Adipose tissue (tissue), 3 donors: ENCODE results near the gene PIEZO2. TPM values are rescaled to one million over a fixed set of nuclear protein-coding genes. Genes with fewer than 3 reads are reported as not detected.

ENCODE experiments used
- H3K27ac ChIP-seq: one replicate; pipeline ENCODE4 v1.5.1; 2013; ENCODE audit warnings: low read depth, low read length
- WGBS, 3 donors: extraction: QIAGEN DNeasy Blood & Tissue Kit; methylation state at CpG; one replicate each; pipeline ENCODE4 v1.1.7; 2013; 5-methylcytosine and 5-hydroxymethylcytosine counted together
- polyA plus RNA-seq, 3 donors: library from polyadenylated mRNA; stranded (reverse); fragments of 200-250 nt; gene quantifications; one replicate each; pipeline ENCODE4 v1.2.3, GENCODE V29; 2013
- donor health status: healthy with polysubstance abuse.
- donor health status: Bipolar disorder and iron deficiency.
- donor health status: healthy.

Gene PIEZO2
- polyA plus RNA-seq, 3 donors = 0.72 to 1.3 (median 0.91) TPM

DNA sequence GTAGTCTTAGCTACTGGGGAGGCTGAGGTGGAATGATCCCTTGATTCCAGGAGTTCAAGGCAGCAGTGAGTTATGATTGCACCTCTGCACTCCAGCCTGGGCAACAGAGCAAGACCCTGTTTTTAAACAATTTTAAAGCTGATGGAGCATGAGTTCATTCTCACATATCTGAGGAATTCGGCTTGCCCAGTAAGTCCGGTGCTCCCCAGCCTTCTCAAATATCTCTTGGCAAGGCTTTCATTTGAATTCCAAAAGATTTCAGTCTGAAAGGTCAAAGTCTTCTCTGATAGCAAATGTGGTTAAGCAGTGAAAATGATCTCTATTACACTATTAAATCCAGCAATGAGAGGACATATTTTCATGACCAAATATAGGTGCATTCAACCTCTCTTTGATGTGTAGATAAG, 27.9 kb downstream of the PIEZO2 start:
- WGBS, 3 donors = 12 to 54% (median 50%) methylated on average over 2 of the region's 2 CpGs
- H3K27ac ChIP-seq = no peak overlapping the region

DNA sequence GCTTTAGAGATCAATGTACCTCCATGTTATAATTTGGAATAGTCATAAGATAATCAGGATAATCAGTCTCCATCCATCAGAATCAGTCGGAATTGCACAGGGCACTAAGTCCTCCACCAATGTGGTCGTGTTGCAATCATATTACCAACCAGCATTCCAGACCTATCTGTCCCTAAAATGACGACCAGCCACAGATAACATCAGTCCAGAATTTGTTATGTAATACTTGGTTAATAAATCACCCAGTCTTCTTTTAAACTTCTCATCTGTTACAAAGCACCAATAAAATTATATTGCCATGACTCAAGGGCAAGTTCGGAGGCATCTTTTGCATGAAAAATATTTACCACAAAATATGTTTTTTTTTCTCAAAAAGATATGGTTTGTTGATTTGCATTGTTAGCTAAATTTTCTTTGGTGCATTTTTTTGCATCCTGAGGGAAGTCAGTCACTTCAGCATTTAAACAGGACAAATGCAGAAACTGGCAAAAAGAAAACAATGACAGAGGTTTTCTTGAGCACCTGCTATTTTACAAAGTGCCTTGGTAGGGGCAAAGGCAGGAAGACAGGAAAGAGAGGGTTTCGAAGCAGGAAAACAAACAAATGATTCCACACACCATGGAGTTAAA, 29.3 kb downstream of the PIEZO2 start:
- 40 to 49% (median 44%) methylated on average over 5 of the region's 5 CpGs for WGBS, 3 donors
- no peak overlapping the region for H3K27ac ChIP-seq

DNA sequence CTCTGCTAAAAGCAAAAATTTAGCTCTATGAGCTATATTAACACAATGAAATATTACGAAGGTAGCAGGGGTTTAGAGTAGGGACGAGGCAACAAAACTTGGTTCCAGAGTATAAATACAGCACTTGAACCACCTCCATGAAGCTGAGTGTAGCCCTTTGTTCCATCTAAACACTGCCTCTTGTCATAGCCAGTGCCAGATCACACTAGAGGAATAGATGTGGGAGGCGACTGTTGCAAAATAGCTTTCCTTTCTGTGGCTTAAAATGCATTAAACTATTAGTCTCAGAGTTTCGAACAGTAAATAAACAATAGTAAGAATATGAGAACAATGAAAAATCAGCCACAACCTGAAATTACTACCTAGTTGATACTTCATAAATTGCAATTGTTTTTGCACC, 29.8 kb downstream of the PIEZO2 start:
- no peak overlapping the region for H3K27ac ChIP-seq
- 60 to 69% (median 68%) methylated on average over 4 of the region's 4 CpGs for WGBS, 3 donors

DNA sequence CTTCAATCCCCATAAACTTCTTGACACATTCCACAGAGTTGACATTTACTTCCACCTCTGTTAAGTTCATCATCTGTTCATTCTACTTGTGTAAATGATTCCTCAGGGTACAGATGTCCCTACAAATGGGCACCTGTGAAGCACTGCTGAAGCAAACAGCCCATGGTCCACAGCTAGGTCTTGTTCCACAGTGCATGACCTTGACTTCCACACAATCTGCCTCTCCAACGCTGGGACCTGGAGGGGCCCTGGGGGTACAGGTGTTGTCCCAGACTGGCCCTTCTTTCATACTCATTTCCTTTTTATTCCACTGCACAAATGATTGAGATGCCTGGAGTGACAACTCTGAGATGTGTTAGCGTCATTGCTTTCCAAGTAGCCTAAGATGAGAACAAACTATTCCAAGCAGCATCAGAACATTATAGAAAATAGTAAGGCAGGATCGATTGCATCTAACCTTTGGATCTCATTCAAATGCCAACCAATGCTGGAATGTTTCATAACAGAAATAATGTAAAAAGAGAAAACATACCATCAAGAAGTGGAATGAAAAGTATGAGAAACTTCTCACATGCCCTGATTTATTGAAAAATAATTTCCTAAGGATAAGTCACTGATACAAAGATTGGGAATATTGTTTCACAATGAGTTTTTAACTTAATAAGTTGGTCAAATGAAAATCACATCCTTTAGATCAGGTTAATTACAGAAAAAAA, 31.2 kb downstream of the PIEZO2 start:
- WGBS, 3 donors = 44 to 80% (median 74%) methylated on average over 3 of the region's 3 CpGs
- H3K27ac ChIP-seq = no peak overlapping the region

DNA sequence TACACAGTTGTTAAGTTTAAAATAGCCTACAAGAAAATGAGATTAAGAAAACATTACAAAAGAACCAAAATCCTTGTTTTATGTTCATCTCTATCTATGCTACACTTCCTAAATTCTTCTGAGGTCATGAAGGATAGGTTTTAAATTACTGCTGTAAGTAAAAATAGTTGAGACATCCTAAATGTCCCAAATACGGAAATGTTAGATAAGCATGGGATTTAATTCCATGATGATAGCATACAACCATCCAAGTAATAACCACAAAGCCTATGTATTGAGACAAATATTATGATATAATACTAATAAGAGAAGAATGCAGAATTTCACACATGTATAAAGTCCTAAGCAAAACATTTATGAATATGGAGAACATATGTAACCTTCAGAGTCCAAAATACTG, 34.1 kb downstream of the PIEZO2 start:
- WGBS, 3 donors = 69 to 79% (median 73%) methylated on average over 1 of the region's 1 CpG
- H3K27ac ChIP-seq = no peak overlapping the region

DNA sequence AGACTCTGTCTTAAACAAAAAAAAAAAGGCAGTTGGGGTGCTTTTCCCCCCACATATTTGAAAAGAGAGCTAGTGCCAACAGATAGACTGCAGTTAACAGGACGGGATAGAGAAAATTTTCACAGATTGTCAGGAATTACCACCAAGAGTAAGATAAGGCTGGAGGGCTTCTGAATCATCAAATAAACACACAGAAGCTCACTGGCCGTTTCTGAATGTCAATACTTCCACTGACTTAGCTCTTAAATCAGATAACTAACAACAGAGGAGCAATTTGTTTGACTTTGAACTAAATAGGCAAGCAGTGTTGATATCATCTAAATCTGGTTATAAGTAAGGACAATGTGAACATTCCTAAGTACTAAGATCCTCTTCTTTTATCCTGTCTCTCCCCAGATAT, 34.7 kb downstream of the PIEZO2 start:
- 35 to 73% (median 69%) methylated on average over 2 of the region's 2 CpGs for WGBS, 3 donors
- no peak overlapping the region for H3K27ac ChIP-seq

DNA sequence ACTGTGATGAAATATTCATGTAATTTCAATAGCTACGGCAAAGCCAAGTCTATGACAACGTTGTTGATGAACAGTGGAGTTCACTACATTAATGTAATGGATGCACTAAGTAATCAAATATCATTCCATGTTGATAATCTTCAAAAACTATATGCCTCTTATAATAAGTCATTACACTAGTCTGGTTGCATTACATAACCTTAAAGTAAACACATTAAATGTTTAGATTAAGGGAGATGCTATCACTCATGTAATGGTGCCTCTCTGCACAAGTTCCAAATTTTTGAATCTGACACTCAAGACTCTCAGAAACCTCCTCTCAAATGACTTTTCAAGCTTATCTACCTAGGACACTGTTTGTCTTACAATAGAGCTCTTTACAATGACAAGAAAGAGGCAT, 35.4 kb downstream of the PIEZO2 start:
- WGBS, 3 donors = 80 to 84% (median 80%) methylated on average over 2 of the region's 2 CpGs
- H3K27ac ChIP-seq = no peak overlapping the region

DNA sequence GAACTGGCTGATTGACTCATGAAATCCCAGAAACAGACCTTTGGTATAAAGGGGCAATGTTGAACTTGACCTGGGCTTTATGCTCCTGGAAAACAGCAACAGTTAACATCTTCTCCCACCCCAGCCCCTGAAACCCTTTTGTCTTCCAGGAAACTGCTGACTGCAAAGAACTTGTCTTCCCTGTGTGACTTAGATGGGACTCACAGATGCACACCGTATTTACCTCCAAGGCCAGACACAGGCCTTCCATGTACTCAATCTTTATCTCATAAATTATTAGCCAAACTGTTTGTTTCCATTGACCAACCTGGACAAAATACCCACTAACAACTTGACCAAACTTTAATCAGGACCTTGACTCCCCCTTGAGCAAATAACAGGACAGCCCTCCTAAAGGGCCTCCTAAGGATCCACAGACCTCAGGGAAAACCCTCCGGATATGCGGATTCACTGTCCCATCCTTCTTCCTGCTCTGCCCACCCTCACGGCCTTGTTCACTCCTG, 36.3 kb downstream of the PIEZO2 start:
- no peak overlapping the region for H3K27ac ChIP-seq
- 61 to 94% (median 94%) methylated on average over 4 of the region's 4 CpGs for WGBS, 3 donors

DNA sequence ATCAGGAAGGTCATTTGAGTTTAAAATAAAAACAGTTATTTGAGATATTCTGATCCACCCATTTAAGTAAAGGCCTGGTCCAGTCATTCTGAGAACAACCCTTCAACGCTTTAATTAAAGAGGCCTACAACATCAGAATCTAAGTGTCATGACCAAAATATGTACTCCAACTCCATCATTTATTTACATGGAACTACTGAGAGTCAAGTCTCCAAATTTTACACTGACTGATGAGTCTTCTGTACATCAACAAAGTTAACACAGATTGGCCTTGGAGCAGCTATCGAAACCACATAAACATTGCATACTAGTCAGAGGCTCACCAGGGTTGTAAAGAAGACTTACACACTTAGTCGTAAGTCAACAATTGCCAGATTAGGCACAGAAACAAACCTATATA, 37.1 kb downstream of the PIEZO2 start:
- no peak overlapping the region for H3K27ac ChIP-seq
- WGBS, 3 donors = 94 to 97% (median 94%) methylated on average over 3 of the region's 3 CpGs

DNA sequence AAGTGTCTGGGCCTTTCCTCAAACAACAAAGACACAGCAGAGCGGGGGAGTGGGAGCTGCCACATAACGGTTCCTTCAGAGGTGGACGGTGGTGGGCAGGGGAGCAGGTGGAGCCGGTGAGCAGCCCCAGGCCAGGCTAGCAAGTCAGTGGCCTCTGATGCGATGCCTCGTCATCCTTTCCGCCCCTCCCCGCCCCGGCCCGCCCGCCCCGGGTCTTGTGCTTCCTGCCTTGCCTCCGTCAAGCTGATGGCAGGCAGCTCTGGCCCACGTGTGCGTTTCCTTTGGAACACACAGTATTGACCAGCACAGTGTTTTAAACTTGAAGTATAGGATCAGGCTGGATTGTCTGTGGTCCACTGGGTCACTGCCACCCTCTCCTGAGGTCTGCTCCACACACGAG, 38.9 kb downstream of the PIEZO2 start:
- 72 to 83% (median 78%) methylated on average over 16 of the region's 16 CpGs for WGBS, 3 donors
- H3K27ac ChIP-seq = no peak overlapping the region

DNA sequence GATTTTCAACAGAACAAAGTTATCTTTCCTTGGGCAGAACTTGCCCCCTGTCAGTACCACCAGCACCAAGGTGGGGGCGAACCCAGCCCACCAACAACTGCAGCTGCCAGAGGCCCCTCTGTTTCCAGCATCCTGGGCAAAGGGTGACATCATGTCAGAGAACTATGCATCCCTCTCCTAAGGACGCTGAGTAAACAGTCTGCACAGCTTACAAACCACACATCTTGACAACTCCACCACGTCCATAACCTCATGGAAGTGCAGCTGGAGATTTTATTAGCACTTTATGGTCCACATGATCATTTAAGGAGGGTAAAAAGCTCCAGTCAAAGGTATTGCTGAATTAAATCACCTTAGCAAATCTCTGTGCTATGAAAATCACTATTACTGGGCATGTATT, 40.4 kb downstream of the PIEZO2 start:
- 38 to 55% (median 43%) methylated on average over 3 of the region's 3 CpGs for WGBS, 3 donors
- H3K27ac ChIP-seq = no peak overlapping the region

DNA sequence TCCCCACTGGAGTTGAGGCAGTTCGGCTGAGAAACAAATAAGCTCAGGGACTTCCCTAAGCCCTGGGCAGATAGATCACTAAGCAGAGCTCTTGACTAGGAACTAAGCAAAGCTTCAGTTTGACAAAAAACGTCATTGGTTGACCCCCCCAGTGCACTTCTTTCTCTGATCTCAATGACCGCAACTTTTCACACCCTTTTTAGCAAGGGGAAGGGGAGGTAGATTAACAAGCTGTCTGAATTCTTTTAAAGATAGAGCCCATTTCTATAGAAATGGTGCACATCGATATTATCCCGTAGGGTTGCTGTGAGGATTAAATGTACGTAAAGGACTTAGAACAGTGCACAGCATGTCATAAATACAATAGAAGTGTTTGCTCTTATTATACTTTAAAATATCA, 42.5 kb downstream of the PIEZO2 start:
- H3K27ac ChIP-seq = no peak overlapping the region
- WGBS, 3 donors = 48 to 87% (median 84%) methylated on average over 6 of the region's 6 CpGs

DNA sequence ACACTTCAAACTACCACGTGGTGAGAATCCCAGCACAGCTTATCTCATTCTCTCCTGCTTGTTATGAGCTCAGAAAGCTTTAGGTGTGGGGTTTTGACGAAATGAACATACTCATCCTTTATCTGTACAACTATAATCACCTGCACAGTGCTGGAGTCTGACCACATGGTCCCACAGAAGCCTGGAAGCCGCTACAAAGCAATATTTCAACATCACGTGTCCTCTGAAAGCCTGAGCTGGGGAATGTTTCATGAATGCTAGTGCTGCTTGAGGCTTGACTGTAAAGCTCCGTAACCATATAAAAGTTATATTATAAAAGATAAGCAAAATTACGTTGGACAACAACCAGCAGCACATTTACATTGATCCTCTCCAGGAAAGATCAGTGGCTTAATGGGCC, 43.9 kb downstream of the PIEZO2 start:
- H3K27ac ChIP-seq = no peak overlapping the region
- WGBS, 3 donors = 59 to 77% (median 76%) methylated on average over 6 of the region's 6 CpGs

DNA sequence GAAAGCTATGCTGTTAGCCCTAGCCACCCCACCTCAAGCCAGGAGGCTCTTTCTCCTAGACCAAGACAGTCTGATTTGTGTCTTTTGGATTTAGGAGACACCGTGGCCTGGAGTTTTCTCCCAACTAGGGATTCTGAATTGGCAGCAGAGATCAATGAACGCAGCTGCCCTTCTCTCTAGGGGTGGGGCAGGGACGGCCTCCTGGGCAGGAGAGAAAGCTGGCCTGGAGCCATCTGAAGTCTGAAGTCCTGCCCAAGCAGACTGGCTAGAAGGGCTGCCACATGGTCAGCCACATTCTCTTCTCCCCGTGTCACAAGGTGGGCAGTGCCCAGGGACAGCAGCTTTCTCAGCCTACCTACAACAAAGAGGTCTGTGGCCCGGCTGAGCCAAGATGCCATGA, 45.1 kb downstream of the PIEZO2 start:
- WGBS, 3 donors = 55 to 86% (median 80%) methylated on average over 5 of the region's 5 CpGs

DNA sequence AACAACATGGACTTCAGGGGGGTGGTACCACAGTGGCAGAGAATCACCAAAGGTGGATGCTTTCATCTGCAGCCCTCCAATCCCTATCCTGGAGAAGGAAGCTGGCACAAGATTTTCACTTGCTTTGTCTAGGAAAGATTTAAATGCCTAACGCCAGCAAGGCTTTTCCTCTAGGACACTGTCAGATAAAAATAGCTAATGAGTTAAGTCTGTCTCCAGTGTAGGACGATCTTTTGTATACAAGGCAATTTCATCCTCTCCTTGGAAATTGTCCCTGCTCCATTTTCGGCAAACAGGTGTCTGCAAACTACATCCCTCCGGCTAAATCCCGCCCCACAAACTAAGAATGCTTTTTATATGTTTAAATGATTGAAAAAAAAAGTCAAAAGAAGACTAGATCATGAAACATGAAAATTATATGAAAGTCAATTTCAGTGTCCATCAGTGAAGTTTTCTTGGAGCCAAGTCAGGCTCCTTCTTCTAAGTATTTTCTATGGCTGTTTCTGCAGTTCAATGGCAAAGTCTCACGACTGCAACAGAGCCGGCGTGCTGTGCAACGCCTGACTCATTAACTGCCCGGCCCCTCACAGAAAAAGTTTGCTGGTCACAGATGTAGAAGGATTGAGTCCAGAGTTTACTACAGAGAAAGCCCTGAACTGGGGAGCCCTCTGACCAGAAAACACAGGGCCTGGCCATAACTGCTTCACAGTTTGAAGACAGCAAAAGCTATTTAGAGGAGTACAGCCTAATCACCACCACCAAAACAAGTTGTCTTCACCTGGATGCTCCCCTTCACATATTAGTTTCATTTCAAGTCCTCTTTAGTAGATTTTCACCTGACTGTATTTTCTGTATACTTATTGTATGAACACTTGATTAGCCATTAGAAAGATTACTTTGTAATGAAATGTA, 52.3 kb downstream of the PIEZO2 start:
- H3K27ac ChIP-seq = no peak overlapping the region
- WGBS, 3 donors = 57 to 70% (median 59%) methylated on average over 10 of the region's 10 CpGs

More for the DNA sequence above, 45.1 kb downstream of the PIEZO2 start:
- no peak overlapping the region for H3K27ac ChIP-seq

DNA sequence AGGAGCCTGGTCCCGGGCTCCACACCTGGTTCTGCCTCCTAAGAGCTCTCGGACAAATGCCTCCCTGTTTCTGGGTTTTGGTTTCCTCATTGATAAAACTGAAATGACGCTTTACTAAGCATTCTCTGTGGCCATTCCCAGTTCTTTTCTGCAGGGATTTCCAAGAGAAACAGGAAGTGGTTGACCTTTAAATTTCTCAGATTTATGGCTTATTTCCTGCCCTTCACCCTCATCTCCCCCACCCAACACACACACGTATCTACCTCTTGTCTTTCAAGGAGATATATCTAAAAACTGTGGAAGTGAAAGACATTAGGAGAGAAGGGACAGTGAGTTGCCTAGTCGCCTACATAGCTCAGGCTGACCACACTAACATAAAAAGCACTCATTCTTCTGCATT, 53.0 kb downstream of the PIEZO2 start:
- H3K27ac ChIP-seq = no peak overlapping the region
- WGBS, 3 donors = 38 to 49% (median 43%) methylated on average over 5 of the region's 5 CpGs

DNA sequence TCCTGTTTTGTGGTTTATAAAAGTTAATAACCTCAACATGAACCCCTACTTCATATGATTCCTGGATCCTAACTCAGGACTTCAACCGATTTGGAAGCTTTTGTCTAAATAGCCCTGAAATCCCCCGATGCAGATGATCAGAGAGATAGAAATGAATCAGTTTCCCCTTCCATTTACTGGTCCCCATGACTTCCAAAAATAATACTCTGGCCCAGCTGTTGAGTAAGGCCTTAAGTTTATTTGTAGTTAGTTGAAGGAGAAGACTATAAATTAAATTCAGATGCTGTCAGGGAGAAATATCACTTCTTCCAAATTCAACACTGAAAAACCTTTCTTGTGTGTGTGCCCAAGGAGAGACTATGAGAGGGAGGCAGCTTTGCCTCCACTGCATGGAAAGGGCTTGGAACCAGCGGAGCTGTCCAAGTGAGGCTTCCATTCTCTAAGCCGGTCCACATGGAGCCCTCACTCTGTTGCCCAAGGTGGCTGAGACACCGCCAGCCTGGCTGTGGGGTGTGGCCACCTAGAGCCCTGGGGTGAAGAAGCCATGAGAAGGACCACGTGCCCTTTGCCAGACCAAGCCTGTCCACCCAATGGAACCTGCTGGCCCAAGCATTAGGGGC, 53.6 kb downstream of the PIEZO2 start:
- 74 to 86% (median 76%) methylated on average over 6 of the region's 6 CpGs for WGBS, 3 donors
- no peak overlapping the region for H3K27ac ChIP-seq

DNA sequence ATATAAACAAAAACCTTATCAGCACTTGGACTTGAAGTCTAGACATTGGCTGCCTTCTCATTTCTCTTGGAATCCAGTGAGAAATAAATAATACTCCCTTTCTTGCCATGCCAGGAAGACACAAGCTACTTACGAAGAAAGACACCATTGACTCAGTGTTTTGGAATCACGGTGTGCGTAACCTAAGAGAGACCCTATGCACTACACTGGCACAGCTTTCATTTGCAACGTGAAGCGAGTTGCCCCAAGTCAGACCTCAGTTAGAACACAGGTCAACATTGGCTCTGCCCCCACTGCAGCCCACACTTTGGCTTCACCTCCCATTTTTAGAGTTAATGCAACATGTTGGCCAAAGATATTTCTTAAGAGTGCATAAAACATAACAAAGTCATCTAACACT, 54.2 kb downstream of the PIEZO2 start:
- H3K27ac ChIP-seq = no peak overlapping the region
- 79 to 80% (median 79%) methylated on average over 5 of the region's 5 CpGs for WGBS, 3 donors

DNA sequence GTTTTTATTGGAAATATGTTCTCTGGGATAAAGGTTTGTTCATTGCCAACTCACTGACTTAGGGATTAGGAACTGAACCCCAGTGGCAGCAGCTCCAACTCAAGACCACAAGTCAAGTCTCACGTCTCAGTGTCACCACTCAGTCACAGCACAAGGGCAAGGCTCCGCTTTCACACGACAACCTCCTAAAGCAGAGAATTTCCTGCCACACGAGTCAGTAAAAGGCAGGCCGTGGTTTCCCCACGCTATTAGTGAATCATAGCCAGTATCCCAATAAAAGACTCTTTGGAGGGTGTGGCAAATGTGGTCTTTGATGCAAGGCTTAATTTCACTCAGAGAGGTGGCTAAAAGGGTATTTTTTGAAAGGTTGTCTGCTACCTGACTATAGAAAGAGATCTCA, 57.6 kb downstream of the PIEZO2 start:
- no peak overlapping the region for H3K27ac ChIP-seq
- WGBS, 3 donors = 66 to 72% (median 68%) methylated on average over 6 of the region's 6 CpGs
